Gastroesophageal sphincter (tissue), 3 donors: ENCODE data around the gene PSMB5.

Source experiments
- CTCF ChIP-seq, 4 experiments: fragments of 200-600 bp in 2 of 4; fragments of 450-650 bp in 2 of 4; sonication (generic) in 1 of 4; IDR thresholded peaks; one replicate each; pipeline ENCODE4 v1.5.1; 2017 to 2019; ENCODE audit warnings: antibody characterized with exemption in 4 of 4, mild to moderate bottlenecking in 2 of 4, moderate library complexity in 2 of 4
- POLR2A ChIP-seq, 2 donors: fragments of 450-650 bp; IDR thresholded peaks; one replicate each; pipeline ENCODE4 v1.6.1; 2017; ENCODE audit warnings: antibody characterized with exemption in 2 of 2, mild to moderate bottlenecking in 2 of 2, moderate library complexity in 1 of 2
- POLR2AphosphoS5 ChIP-seq: sonication (generic); formaldehyde crosslinking; IDR thresholded peaks from one replicate; pipeline ENCODE4 v1.6.1; 2017; ENCODE audit warnings: antibody characterized with exemption

- TF ChIP-seq CTCF (IDR thresholded peaks at IDR 0.05) (no peak), POLR2A (IDR thresholded peaks at IDR 0.05) (no peak), POLR2AphosphoS5 (no peak)
Observed at GRCh38 chr14:23077962-23078361, 43.3 kb upstream of the PSMB5 start.
